Breast epithelium (tissue), 4 donors: Measurements from ENCODE around the gene MTIF2. TPM values are rescaled to one million over a fixed set of nuclear protein-coding genes. Genes with fewer than 3 reads are reported as not detected.

ENCODE experiments used
- DNase-seq, 2 donors: peaks; one replicate each; pipeline ENCODE4 v3.0.0-alpha.2; 2019; ENCODE audit warnings: low spot score in 2 of 2
- H3K27ac ChIP-seq, 2 donors: fragments of 200-600 bp; sonication (generic) in 1 of 2; one replicate each; pipeline ENCODE4 v1.5.1; 2016 to 2019; ENCODE audit warnings: mild to moderate bottlenecking in 1 of 2
- H3K27me3 ChIP-seq, 2 donors: fragments of 200-600 bp; sonication (generic) in 1 of 2; one replicate each; pipeline versions ENCODE4 v1.5.1 to v1.6.0; 2017 to 2019; ENCODE audit warnings: control low read depth in 1 of 2, mild to moderate bottlenecking in 1 of 2
- H3K36me3 ChIP-seq: fragments of 200-600 bp; one replicate; pipeline ENCODE4 v1.5.1; 2019
- H3K4me1 ChIP-seq, 2 donors: fragments of 200-600 bp; sonication (generic); one replicate each; pipeline ENCODE4 v1.5.1; 2016 to 2019; ENCODE audit warnings: control low read depth in 1 of 2
- H3K4me3 ChIP-seq, 3 donors: fragments of 200-600 bp; sonication (generic); 1 replicate in 2 of 3; 2 replicates in 1 of 3; pipeline ENCODE4 v1.5.1; 2016 to 2019; ENCODE audit warnings: mild to moderate bottlenecking in 3 of 3, moderate library complexity in 2 of 3
- H3K9me3 ChIP-seq, 2 donors: fragments of 200-600 bp; sonication (generic) in 1 of 2; one replicate each; pipeline ENCODE4 v1.5.1; 2016 to 2019; ENCODE audit warnings: control low read depth in 1 of 2
- POLR2A ChIP-seq: fragments of 450-650 bp; IDR thresholded peaks from one replicate; pipeline ENCODE4 v1.6.1; 2016; ENCODE audit warnings: antibody characterized with exemption, mild to moderate bottlenecking, moderate library complexity
- POLR2AphosphoS5 ChIP-seq, 3 donors: sonication (generic); formaldehyde crosslinking; IDR thresholded peaks; one replicate each; pipeline ENCODE4 v1.6.1; 2017; ENCODE audit warnings: antibody characterized with exemption in 3 of 3
- intact Hi-C: fragments of 100-400 bp; cut with DNase I; formaldehyde crosslinking; loops from one replicate; pipeline ENCODE4 v1.15.1; 2023; ENCODE audit warnings: low total_unique reads
- total RNA-seq, 3 donors: library from RNA; depleted of rRNA; stranded (reverse); fragments of >200 nt; gene quantifications; one replicate each; pipeline ENCODE4 v1.1.0, GENCODE V29; 2016
- TF ChIP-seq, protein P1 (sequence below), 3 donors: fragments of 450-650 bp; IDR thresholded peaks; one replicate each; pipeline ENCODE4 v1.5.1; 2016 to 2017; ENCODE audit warnings: antibody characterized with exemption in 3 of 3, mild to moderate bottlenecking in 3 of 3, moderate library complexity in 3 of 3

MTIF2 gene
- total RNA-seq, 3 donors from 2014 or later: 23.2 to 25.3 (median 23.6) TPM

GRCh38 chr2:55224761-55225261 lies 44.2 kb downstream of the MTIF2 start:
- Histone ChIP-seq H3K27ac (peak overlapping the region; percentile 94), H3K36me3 (no peaks in the 10 kb centered on the region), H3K9me3 (no peaks in the 10 kb centered on the region), H3K4me1 (no peaks in the 10 kb centered on the region), H3K27me3 (no peaks in the 10 kb centered on the region), H3K4me3 (no peak overlapping the region)
- TF ChIP-seq POLR2AphosphoS5 (IDR thresholded peaks at IDR 0.05) (no peak), POLR2A (no peak)
- TF ChIP-seq, protein P1, sequence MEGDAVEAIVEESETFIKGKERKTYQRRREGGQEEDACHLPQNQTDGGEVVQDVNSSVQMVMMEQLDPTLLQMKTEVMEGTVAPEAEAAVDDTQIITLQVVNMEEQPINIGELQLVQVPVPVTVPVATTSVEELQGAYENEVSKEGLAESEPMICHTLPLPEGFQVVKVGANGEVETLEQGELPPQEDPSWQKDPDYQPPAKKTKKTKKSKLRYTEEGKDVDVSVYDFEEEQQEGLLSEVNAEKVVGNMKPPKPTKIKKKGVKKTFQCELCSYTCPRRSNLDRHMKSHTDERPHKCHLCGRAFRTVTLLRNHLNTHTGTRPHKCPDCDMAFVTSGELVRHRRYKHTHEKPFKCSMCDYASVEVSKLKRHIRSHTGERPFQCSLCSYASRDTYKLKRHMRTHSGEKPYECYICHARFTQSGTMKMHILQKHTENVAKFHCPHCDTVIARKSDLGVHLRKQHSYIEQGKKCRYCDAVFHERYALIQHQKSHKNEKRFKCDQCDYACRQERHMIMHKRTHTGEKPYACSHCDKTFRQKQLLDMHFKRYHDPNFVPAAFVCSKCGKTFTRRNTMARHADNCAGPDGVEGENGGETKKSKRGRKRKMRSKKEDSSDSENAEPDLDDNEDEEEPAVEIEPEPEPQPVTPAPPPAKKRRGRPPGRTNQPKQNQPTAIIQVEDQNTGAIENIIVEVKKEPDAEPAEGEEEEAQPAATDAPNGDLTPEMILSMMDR (IDR thresholded peaks at IDR 0.05): no peak
- intact Hi-C loops: loop anchor here (10.0 kb wide), 1 partner anchor 190 kb away; the partner anchor contains the start of gene CCDC88A
- no peak for DNase-seq

DNA sequence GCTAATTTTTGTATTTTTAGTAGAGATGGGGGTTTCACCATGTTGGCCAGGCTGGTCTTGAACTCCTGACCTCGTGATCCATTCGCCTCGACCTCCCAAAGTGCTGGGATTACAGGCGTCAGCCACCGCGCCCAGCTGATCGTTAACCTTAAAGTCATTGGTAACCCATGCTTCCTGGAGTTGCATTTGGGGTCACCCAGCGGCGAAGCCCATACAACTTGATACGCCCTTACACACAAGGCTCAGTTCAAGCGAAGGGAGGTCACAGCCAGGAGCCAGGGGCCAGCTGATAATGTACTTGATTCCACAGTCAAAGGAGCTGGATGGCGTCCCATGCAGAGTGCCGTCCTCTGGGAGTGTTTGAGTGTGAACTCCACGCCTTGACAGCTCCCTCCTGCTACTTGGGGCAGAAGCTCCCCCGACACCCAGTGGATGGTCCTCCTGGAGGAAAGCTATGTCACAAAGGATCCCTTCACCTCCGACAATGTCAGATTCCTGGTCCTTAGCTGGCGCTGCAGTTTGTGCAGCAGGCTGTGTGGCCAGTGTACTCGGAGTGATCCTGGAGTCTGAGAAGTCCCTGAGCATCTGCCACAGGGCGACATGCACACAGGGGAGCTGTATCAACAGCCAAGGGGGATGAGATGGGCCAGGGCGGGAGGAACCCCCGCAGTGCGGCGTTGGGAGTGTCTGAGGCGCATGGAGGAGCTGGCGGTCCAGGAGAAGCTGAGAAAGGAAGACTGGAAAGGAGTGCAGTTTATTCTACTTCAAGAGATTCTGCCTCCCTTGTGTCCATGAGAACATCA lies 44.9 kb downstream of the MTIF2 start:
- Histone ChIP-seq H3K36me3 (no peaks in the 10 kb centered on the region), H3K9me3 (no peaks in the 10 kb centered on the region), H3K27me3 (no peaks in the 10 kb centered on the region), H3K4me1 (no peaks in the 10 kb centered on the region), H3K4me3 (peak overlapping the region; percentile 72 to 79 (median 79)), H3K27ac (peak overlapping the region; percentile 94)
- intact Hi-C loops: loop anchor here (10.0 kb wide), 1 partner anchor 191 kb away; the partner anchor contains the start of gene CCDC88A
- DNase-seq: no peak
- TF ChIP-seq, protein P1 (IDR thresholded peaks at IDR 0.05): no peak
- TF ChIP-seq POLR2AphosphoS5 (IDR thresholded peaks at IDR 0.05) (no peak), POLR2A (no peak)

GRCh38 chr2:55213822-55214221 lies 55.2 kb downstream of the MTIF2 start:
- H3K27ac ChIP-seq: no peak overlapping the region
- no peak for DNase-seq
- no peak overlapping the region for H3K4me3 ChIP-seq
- H3K4me1 ChIP-seq: no peaks in the 10 kb centered on the region
- intact Hi-C loops: no loop called here
- no peaks in the 10 kb centered on the region for H3K27me3 ChIP-seq
- TF ChIP-seq POLR2AphosphoS5 (IDR thresholded peaks at IDR 0.05) (no peak), POLR2A (no peak)
- TF ChIP-seq, protein P1 (IDR thresholded peaks at IDR 0.05): no peak
- no peaks in the 10 kb centered on the region for H3K9me3 ChIP-seq
- H3K36me3 ChIP-seq: no peaks in the 10 kb centered on the region

- no peaks in the 10 kb centered on the region for H3K36me3 ChIP-seq
- no peaks in the 10 kb centered on the region for H3K27me3 ChIP-seq
- intact Hi-C loops: no loop called here
- H3K9me3 ChIP-seq: no peaks in the 10 kb centered on the region
- TF ChIP-seq, protein P1 (IDR thresholded peaks at IDR 0.05): no peak
- TF ChIP-seq POLR2A (no peak), POLR2AphosphoS5 (IDR thresholded peaks at IDR 0.05) (no peak)
- no peak overlapping the region for H3K4me3 ChIP-seq
- no peak for DNase-seq
- H3K4me1 ChIP-seq: no peaks in the 10 kb centered on the region
- no peak overlapping the region for H3K27ac ChIP-seq
These were observed 64.1 kb downstream of the MTIF2 start for GRCh38 chr2:55204950-55205349.

DNA sequence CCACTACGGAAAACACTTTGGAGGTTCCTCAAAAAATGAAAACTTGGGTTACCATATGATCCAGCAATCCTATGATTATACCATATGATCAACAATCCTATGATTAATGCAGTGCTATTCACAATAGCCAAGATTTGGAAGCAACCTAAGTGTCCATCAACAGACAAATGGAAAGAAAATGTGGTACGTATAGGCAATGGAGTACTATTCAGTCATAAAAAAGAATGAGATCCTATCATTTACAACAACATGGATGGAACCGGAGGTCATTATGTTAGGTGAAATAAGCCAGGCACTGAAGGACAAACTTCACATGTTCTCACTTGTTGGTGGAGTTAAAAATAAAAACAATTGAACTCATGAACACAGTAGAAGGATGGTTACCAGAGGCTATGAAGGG lies 64.5 kb downstream of the MTIF2 start:
- no peaks in the 10 kb centered on the region for H3K36me3 ChIP-seq
- H3K27ac ChIP-seq: no peak overlapping the region
- intact Hi-C loops: no loop called here
- H3K27me3 ChIP-seq: no peaks in the 10 kb centered on the region
- no peaks in the 10 kb centered on the region for H3K9me3 ChIP-seq
- no peaks in the 10 kb centered on the region for H3K4me1 ChIP-seq
- no peak overlapping the region for H3K4me3 ChIP-seq
- TF ChIP-seq, protein P1 (IDR thresholded peaks at IDR 0.05): no peak
- TF ChIP-seq POLR2A (no peak), POLR2AphosphoS5 (IDR thresholded peaks at IDR 0.05) (no peak)
- DNase-seq: no peak
